ENCODE measurements around the gene MBD3L3.

- TF ChIP-seq CTCF (conservative IDR thresholded peaks at IDR 0.05; ENCODE audit: low read length), result no peak
- no peak for TF ChIP-seq EZH2phosphoT487 (IDR thresholded peaks at IDR 0.05; ENCODE audit: borderline replicate concordance, low read depth, low read length)
These were observed 40.5 kb upstream of the MBD3L3 start for GRCh38 chr19:7098701-7099596.

Measured in OCI-LY7 (cell line).